Measurements from ENCODE around the gene SH3BP5.

- TF ChIP-seq CTCF (IDR thresholded peaks at IDR 0.05): no peak
- no peak for TF ChIP-seq POLR2A (IDR thresholded peaks at IDR 0.05)
Measured at GRCh38 chr3:15313461-15313860, 18.9 kb downstream of the SH3BP5 start.

All from Peyer's patch (tissue), 4 donors.